HEK293T (cell line): ENCODE measurements around the gene PPP2R5C.

ENCODE experiments used
- SP1 ChIP-seq: fragments of 450-650 bp; IDR thresholded peaks from 2 replicates; pipeline ENCODE4 v1.6.1; 2017
- ZNF384 ChIP-seq: fragments of 450-650 bp; IDR thresholded peaks from 2 replicates; pipeline ENCODE4 v1.6.1; 2016

DNA sequence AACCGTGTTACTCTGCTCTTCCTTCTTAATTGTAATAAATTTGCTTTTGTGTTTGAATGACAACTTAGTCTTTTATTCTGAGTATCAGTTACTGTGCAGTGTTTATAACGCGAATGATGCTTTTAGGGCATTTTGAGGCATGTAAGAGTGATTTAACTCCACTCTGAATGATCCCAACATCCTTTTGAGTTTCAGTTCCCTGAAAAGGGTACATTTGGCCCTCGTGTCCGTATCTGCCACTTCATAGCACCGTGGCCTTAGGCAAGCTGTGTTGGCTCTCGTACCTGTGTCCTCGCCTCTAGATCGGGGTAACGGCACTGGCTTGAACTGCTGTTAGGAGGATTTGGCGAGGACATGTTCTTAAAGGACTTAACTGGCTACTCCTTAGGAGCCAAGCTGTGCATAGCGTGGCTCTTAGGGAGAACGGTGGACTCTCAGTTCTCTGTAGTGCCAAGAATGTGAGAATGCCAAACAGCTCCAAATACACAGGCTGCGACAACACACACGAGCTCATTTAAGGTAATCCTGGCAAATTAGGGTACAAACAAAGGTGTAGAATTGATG lies 92.0 kb downstream of the PPP2R5C start:
- TF ChIP-seq ZNF384: no peak
- no peak for TF ChIP-seq SP1
